Hepatocyte (in vitro differentiated cells): ENCODE data around the gene OR6N1. TPM values are rescaled to one million over a fixed set of nuclear protein-coding genes. Genes with fewer than 3 reads are reported as not detected.

Experiments used
- DNase-seq: peaks from one replicate; pipeline ENCODE4 v3.0.0-alpha.2; 2016; ENCODE audit warnings: low spot score
- H2AFZ ChIP-seq: fragments of 200-600 bp; sonication (generic); 2 replicates; pipeline ENCODE4 v1.6.0; 2016; ENCODE audit warnings: antibody characterized with exemption, mild to moderate bottlenecking
- H3K27ac ChIP-seq: fragments of 200-600 bp; sonication (generic); 2 replicates; pipeline ENCODE4 v1.5.1; 2016; ENCODE audit warnings: mild to moderate bottlenecking
- H3K27me3 ChIP-seq: fragments of 200-600 bp; sonication (generic); 2 replicates; pipeline ENCODE4 v1.6.1; 2016
- H3K36me3 ChIP-seq: fragments of 200-600 bp; sonication (generic); replicated peaks from 2 replicates; pipeline ENCODE4 v1.5.1; 2016; ENCODE audit warnings: low read depth; ENCODE audit not compliant: insufficient read depth
- H3K4me1 ChIP-seq: fragments of 200-600 bp; sonication (generic); 2 replicates; pipeline ENCODE4 v1.5.1; 2016; ENCODE audit warnings: mild to moderate bottlenecking, moderate library complexity; ENCODE audit not compliant: insufficient read depth
- H3K4me2 ChIP-seq: fragments of 200-600 bp; sonication (generic); 2 replicates; pipeline ENCODE4 v1.6.0; 2016
- H3K4me3 ChIP-seq: fragments of 200-600 bp; sonication (generic); 2 replicates; pipeline ENCODE4 v1.5.1; 2016; ENCODE audit warnings: mild to moderate bottlenecking
- H3K79me2 ChIP-seq: fragments of 200-600 bp; sonication (generic); 2 replicates; pipeline ENCODE4 v1.6.0; 2017; ENCODE audit warnings: mild to moderate bottlenecking
- H3K9me2 ChIP-seq: fragments of 200-600 bp; sonication (generic); replicated peaks from 2 replicates; pipeline ENCODE4 v1.6.0; 2017; ENCODE audit warnings: mild to moderate bottlenecking; ENCODE audit not compliant: insufficient read depth
- H3K9me3 ChIP-seq: fragments of 200-600 bp; sonication (generic); 2 replicates; pipeline ENCODE4 v1.5.1; 2016; ENCODE audit warnings: low read depth, mild to moderate bottlenecking
- H4K20me1 ChIP-seq: fragments of 200-600 bp; sonication (generic); 2 replicates; pipeline ENCODE4 v1.6.0; 2016; ENCODE audit warnings: mild to moderate bottlenecking; ENCODE audit not compliant: insufficient read depth, poor library complexity, severe bottlenecking
- CTCF ChIP-seq: fragments of 200-600 bp; sonication (generic); IDR thresholded peaks from 2 replicates; pipeline ENCODE4 v1.5.1; 2016; ENCODE audit warnings: antibody characterized with exemption, mild to moderate bottlenecking; ENCODE audit not compliant: poor library complexity
- EZH2 ChIP-seq: fragments of 200-600 bp; sonication (generic); IDR thresholded peaks from 2 replicates; pipeline ENCODE4 v1.6.1; 2016; ENCODE audit warnings: antibody characterized with exemption, mild to moderate bottlenecking, borderline replicate concordance
- EZH2phosphoT487 ChIP-seq: fragments of 200-600 bp; sonication (generic); IDR thresholded peaks from one replicate; pipeline ENCODE4 v1.6.1; 2018; ENCODE audit warnings: antibody characterized with exemption, mild to moderate bottlenecking, low read depth, moderate library complexity; ENCODE audit not compliant: unreplicated experiment, severe bottlenecking
- WGBS: methylation state at CpG from one replicate; pipeline ENCODE4 v1.1.6; 2016; ENCODE audit warnings: low lambda C conversion rate; ENCODE audit errors: missing lambda C conversion rate; 5-methylcytosine and 5-hydroxymethylcytosine counted together
- polyA plus RNA-seq: library from polyadenylated mRNA; unstranded; fragments of >200 nt; fragmentation: Nextera tagmentation; extraction: Ambion mirVana; gene quantifications from 2 replicates; pipeline ENCODE4 v1.2.1, GENCODE V29; 2016
- total RNA-seq: library from RNA; depleted of rRNA; stranded (reverse); fragments of >200 nt; gene quantifications from 2 replicates; pipeline ENCODE4 v1.2.3, GENCODE V29; 2014

The OR6N1 gene
- total and polyA plus RNA-seq, 2 experiments from 2014 or later: not detected

GRCh38 chr1:158800526-158800925 lies 28.5 kb upstream of the OR6N1 start:
- no peaks in the 10 kb centered on the region for H3K36me3 ChIP-seq
- no peaks in the 10 kb centered on the region for H3K27me3 ChIP-seq
- H3K4me3 ChIP-seq: no peak overlapping the region
- H3K9me3 ChIP-seq: no peaks in the 10 kb centered on the region
- DNase-seq: no peak
- no peaks in the 10 kb centered on the region for H3K9me2 ChIP-seq
- no peaks in the 10 kb centered on the region for H3K4me1 ChIP-seq
- no peaks in the 10 kb centered on the region for H3K79me2 ChIP-seq
- no peak overlapping the region for H3K4me2 ChIP-seq
- 92% methylated on average over 2 of the region's 2 CpGs for WGBS
- H3K27ac ChIP-seq: no peak overlapping the region
- H2AFZ ChIP-seq: no peak overlapping the region
- no peaks in the 10 kb centered on the region for H4K20me1 ChIP-seq
- TF ChIP-seq EZH2 (no peak), EZH2phosphoT487 (no peak), CTCF (no peak)

- Histone ChIP-seq H3K4me2 (no peak overlapping the region), H3K27ac (no peak overlapping the region), H3K9me3 (no peaks in the 10 kb centered on the region), H3K36me3 (no peaks in the 10 kb centered on the region), H3K79me2 (no peaks in the 10 kb centered on the region), H4K20me1 (no peaks in the 10 kb centered on the region), H3K4me3 (no peak overlapping the region), H3K27me3 (no peaks in the 10 kb centered on the region), H2AFZ (no peak overlapping the region), H3K9me2 (no peaks in the 10 kb centered on the region), H3K4me1 (no peaks in the 10 kb centered on the region)
- DNase-seq: no peak
- no peak for TF ChIP-seq EZH2
- no peak for TF ChIP-seq EZH2phosphoT487
- no peak for TF ChIP-seq CTCF
- whole genome bisulfite sequencing: 91% methylated on average over 4 of the region's 4 CpGs
Measured at GRCh38 chr1:158799689-158800088, 27.7 kb upstream of the OR6N1 start.

- H4K20me1 ChIP-seq: no peaks in the 10 kb centered on the region
- H3K4me3 ChIP-seq: no peak overlapping the region
- H3K9me2 ChIP-seq: no peaks in the 10 kb centered on the region
- no peaks in the 10 kb centered on the region for H3K79me2 ChIP-seq
- no peaks in the 10 kb centered on the region for H3K9me3 ChIP-seq
- TF ChIP-seq CTCF (peak; percentile 8), EZH2phosphoT487 (no peak)
- no peak for DNase-seq
- no peaks in the 10 kb centered on the region for H3K36me3 ChIP-seq
- no peaks in the 10 kb centered on the region for H3K27me3 ChIP-seq
- 92% methylated on average over 3 of the region's 3 CpGs for WGBS
- H2AFZ ChIP-seq: no peak overlapping the region
- no peak overlapping the region for H3K27ac ChIP-seq
- H3K4me1 ChIP-seq: no peaks in the 10 kb centered on the region
- H3K4me2 ChIP-seq: no peak overlapping the region
Measured at GRCh38 chr1:158798531-158798930, 26.5 kb upstream of the OR6N1 start.

- H3K9me2 ChIP-seq: no peaks in the 10 kb centered on the region
- no peak for TF ChIP-seq EZH2
- no peak for TF ChIP-seq EZH2phosphoT487
- TF ChIP-seq CTCF: no peak
- no peak for DNase-seq
- H3K4me1 ChIP-seq: no peaks in the 10 kb centered on the region
- no peak overlapping the region for H3K27ac ChIP-seq
- no peak overlapping the region for H3K4me2 ChIP-seq
- H3K79me2 ChIP-seq: no peaks in the 10 kb centered on the region
- no peaks in the 10 kb centered on the region for H3K27me3 ChIP-seq
- H3K36me3 ChIP-seq: no peaks in the 10 kb centered on the region
- H3K9me3 ChIP-seq: no peaks in the 10 kb centered on the region
- H3K4me3 ChIP-seq: no peak overlapping the region
- 64% methylated on average over 6 of the region's 6 CpGs for WGBS
- no peak overlapping the region for H2AFZ ChIP-seq
- no peaks in the 10 kb centered on the region for H4K20me1 ChIP-seq
Measured at GRCh38 chr1:158794247-158794646, 22.3 kb upstream of the OR6N1 start.
